Calu3 (cell line): ENCODE data around the gene LRRC43. TPM values are rescaled to one million over a fixed set of nuclear protein-coding genes. Genes with fewer than 3 reads are reported as not detected.
A peak's percentile ranks its signal among the peaks of the same experiment; 100 is the strongest.

Experiments used
- BruUV-seq: library from RNA; stranded (reverse); fragments of 400-500 nt; replicated peaks from 2 replicates; lab custom pipeline; 2021; lab: Mats Ljungman, UMichigan
- CTCF ChIA-PET: fragments of 300-600 bp; sonication (Branson Sonifier 250); formaldehyde crosslinking; loops from one replicate; lab custom pipeline; 2022; ENCODE audit warnings: antibody characterized with exemption; lab: Charles Lee
- DNase-seq: peaks from one replicate; pipeline ENCODE4 v3.0.0; 2022
- H3K27ac Mint-ChIP-seq: one replicate; pipeline ENCODE4 v1.8.0; 2022; ENCODE audit warnings: mixed read lengths; ENCODE audit not compliant: unreplicated experiment
- H3K27me3 Mint-ChIP-seq: one replicate; pipeline ENCODE4 v1.8.0; 2022; ENCODE audit warnings: mixed read lengths; ENCODE audit not compliant: unreplicated experiment
- H3K36me3 Mint-ChIP-seq: one replicate; pipeline ENCODE4 v1.8.0; 2022; ENCODE audit warnings: mild to moderate bottlenecking, moderate library complexity, mixed read lengths; ENCODE audit not compliant: insufficient read depth, unreplicated experiment
- H3K4me1 Mint-ChIP-seq: one replicate; pipeline ENCODE4 v1.8.0; 2022; ENCODE audit warnings: mild to moderate bottlenecking, low read depth, mixed read lengths; ENCODE audit not compliant: unreplicated experiment
- H3K4me3 Mint-ChIP-seq: one replicate; pipeline ENCODE4 v1.8.0; 2022; ENCODE audit warnings: mild to moderate bottlenecking, low read depth, moderate library complexity, mixed read lengths; ENCODE audit not compliant: unreplicated experiment
- H3K9me3 Mint-ChIP-seq: one replicate; pipeline ENCODE4 v1.8.0; 2022; ENCODE audit warnings: low read depth, mixed read lengths; ENCODE audit not compliant: unreplicated experiment
- CTCF ChIP-seq: fragments of 200-600 bp; IDR thresholded peaks from one replicate; pipeline ENCODE4 v1.8.0; 2022; ENCODE audit warnings: antibody characterized with exemption; ENCODE audit not compliant: unreplicated experiment
- intact Hi-C: fragments of 100-400 bp; cut with micrococcal nuclease; formaldehyde crosslinking; loops from one replicate; pipeline ENCODE4 v1.10.0; 2022; ENCODE audit not compliant: unreplicated experiment
- total RNA-seq: library from RNA; stranded (reverse); gene quantifications from 2 replicates; pipeline ENCODE4 v1.2.3, GENCODE V29; 2022

LRRC43 gene
- total RNA-seq, 1 experiment from 2014 or later: not detected

- Mint-ChIP-seq H3K36me3 (peaks cover 10% of the 10 kb centered on the region), H3K9me3 (no peaks in the 10 kb centered on the region)
Observed at GRCh38 chr12:122139266-122139665, 43.7 kb upstream of the LRRC43 start.

GRCh38 chr12:122139941-122140340, 43.0 kb upstream of the LRRC43 start:
- BruUV-seq: no TSS peak
- Mint-ChIP-seq H3K4me1 (no peaks in the 10 kb centered on the region), H3K4me3 (no peak overlapping the region), H3K27me3 (no peaks in the 10 kb centered on the region), H3K27ac (no peak overlapping the region), H3K36me3 (peaks cover 10% of the 10 kb centered on the region), H3K9me3 (no peaks in the 10 kb centered on the region)
- DNase-seq: no peak
- intact Hi-C loops: no loop called here
- CTCF ChIA-PET: no interaction called here
- TF ChIP-seq CTCF: no peak

More at GRCh38 chr12:122139266-122139665, 43.7 kb upstream of the LRRC43 start:
- no peak for DNase-seq
- no peak for TF ChIP-seq CTCF
- no peak overlapping the region for H3K27ac Mint-ChIP-seq
- intact Hi-C loops: no loop called here
- no peaks in the 10 kb centered on the region for H3K27me3 Mint-ChIP-seq
- BruUV-seq: no TSS peak
- CTCF ChIA-PET: no interaction called here
- no peak overlapping the region for H3K4me3 Mint-ChIP-seq
- H3K4me1 Mint-ChIP-seq: no peaks in the 10 kb centered on the region

DNA sequence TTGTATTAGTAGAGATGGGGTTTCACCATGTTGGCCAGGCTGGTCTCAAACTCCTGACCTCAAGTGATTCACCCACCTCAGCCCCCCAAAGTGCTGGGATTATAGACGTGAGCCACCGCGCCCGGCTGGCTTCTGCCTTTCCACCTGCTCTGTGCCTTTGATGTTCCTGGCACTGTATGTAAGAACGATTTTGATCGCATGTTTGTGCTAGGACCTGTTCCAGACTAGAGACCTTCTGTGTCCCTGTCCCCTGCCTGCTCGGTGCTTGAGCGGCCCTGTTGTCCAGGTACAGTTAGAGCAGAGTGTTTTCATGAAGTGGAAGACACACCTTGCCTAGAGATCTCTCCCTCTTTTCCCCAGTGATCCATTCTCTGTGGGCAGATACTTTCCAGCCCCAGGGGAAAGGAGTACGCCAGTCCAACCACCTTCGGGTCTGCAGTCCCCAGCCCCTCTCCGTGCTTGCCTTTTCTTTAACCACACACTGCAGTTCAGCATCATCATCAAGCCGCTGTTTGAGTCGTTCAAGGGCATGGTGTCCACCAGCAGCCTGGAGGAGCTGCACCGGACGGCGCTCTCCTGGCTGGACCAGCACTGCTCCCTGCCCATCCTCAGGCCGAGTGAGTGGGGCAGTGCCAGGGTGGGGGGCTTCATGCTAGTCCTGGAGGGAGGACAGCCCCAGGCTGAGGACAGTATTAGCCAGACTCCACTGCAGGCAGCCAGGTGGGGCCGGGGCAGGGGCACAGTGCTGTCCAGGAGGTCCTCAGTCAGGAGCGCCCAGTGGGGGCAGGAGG, 42.3 kb upstream of the LRRC43 start:
- Mint-ChIP-seq H3K27me3 (no peaks in the 10 kb centered on the region), H3K27ac (peak overlapping the region; percentile 39), H3K9me3 (no peaks in the 10 kb centered on the region), H3K4me3 (no peak overlapping the region), H3K4me1 (no peaks in the 10 kb centered on the region), H3K36me3 (peaks cover 10% of the 10 kb centered on the region)
- DNase-seq: no peak
- intact Hi-C loops: no loop called here
- CTCF ChIA-PET: no interaction called here
- BruUV-seq: no TSS peak
- TF ChIP-seq CTCF: no peak

GRCh38 chr12:122141911-122142725, 40.8 kb upstream of the LRRC43 start:
- no peak for TF ChIP-seq CTCF
- Mint-ChIP-seq H3K9me3 (no peaks in the 10 kb centered on the region), H3K27me3 (no peaks in the 10 kb centered on the region), H3K27ac (no peak overlapping the region), H3K36me3 (peaks cover 10% of the 10 kb centered on the region), H3K4me1 (no peaks in the 10 kb centered on the region), H3K4me3 (no peak overlapping the region)
- CTCF ChIA-PET: no interaction called here
- no peak for DNase-seq
- no TSS peak for BruUV-seq
- intact Hi-C loops: no loop called here
